ENCODE data around the gene IER3. TPM values are rescaled to one million over a fixed set of nuclear protein-coding genes. Genes with fewer than 3 reads are reported as not detected.

Gene IER3
- total and polyA plus RNA-seq, 2 of the 8 experiments (the other 6 are each of a cell fraction or from before 2014, with no cell fraction given) = 11.9 to 26.5 TPM

DNA sequence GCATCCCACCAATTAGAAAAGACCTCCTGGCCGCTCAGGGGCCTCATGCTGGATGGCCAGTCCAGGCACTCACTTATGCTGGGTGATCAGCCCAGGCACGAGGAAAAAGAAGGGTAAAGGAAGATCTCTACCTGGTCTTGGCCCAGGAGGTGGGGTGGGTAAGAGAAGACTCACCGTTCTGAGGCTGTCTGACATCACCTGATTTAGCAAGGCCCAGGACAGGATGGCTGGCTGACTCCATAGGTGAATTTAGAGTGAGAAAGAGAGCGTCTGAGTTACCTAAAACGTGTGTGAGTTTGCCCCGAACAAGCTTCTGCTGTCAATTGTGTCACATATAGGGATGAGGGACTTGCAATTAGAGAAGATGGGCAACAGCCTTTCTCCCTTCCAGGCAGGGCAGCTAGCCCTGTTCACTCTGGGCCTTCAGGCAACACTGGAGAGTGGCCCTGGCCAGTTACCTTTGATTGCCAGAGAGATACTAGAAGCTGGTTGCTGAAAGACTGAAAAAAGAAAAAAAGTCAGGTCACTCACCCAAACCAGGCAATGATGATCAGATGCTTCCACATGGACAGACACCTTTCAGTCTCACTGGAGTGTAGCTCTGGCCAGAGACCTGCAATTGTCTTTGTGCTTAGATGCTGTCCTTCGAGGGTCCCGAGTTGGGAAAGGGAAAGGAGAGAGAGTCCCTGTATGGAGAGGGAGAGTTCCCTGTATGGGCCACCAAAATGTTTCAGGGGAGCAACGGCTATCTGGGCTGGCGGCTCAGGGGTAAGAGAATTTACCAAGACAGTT lies 35.7 kb upstream of the IER3 start (continued):
- no peak for TF ChIP-seq CREB1 (IDR thresholded peaks at IDR 0.05)
- TF ChIP-seq ASH2L (IDR thresholded peaks at IDR 0.05; ENCODE audit: low read length) = no peak
- no peak for TF ChIP-seq GTF2F1 (IDR thresholded peaks at IDR 0.05; ENCODE audit: borderline replicate concordance, low read depth, low read length)
